Hepatic stellate cell (primary cell): Measurements from ENCODE around the gene C4B.
A peak's percentile ranks its signal among the peaks of the same experiment; 100 is the strongest.
"Not testable (repeated sequence)": the region's sequence is repeated elsewhere in the genome, so short reads cannot be mapped to it uniquely, and the experiment has no call there.

Experiments used
- DNase-seq: peaks from one replicate; pipeline ENCODE4 v3.0.0; 2011; ENCODE audit warnings: low spot score

The C4B gene

DNA sequence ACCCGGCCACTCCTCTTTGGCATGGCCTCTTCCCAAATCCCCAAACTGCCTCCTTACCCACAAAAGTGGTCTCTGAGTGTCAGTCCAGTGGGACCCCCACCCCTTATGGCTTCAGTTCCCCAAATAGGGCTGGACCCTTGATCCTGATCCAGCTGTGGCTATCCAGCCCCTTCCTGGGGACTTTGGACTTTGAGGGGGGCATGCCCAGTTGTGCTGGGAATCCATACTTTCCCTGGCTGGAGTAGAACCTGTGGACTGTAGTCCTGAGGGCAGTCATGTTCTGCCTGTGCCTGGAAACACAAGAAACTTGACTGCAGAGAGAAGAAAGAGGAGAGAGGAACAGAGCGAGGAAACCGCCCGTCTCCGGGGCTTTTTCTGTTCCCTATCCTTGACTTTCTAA lies 22.5 kb downstream of the C4B start:
- DNase-seq, result not testable (repeated sequence)

DNA sequence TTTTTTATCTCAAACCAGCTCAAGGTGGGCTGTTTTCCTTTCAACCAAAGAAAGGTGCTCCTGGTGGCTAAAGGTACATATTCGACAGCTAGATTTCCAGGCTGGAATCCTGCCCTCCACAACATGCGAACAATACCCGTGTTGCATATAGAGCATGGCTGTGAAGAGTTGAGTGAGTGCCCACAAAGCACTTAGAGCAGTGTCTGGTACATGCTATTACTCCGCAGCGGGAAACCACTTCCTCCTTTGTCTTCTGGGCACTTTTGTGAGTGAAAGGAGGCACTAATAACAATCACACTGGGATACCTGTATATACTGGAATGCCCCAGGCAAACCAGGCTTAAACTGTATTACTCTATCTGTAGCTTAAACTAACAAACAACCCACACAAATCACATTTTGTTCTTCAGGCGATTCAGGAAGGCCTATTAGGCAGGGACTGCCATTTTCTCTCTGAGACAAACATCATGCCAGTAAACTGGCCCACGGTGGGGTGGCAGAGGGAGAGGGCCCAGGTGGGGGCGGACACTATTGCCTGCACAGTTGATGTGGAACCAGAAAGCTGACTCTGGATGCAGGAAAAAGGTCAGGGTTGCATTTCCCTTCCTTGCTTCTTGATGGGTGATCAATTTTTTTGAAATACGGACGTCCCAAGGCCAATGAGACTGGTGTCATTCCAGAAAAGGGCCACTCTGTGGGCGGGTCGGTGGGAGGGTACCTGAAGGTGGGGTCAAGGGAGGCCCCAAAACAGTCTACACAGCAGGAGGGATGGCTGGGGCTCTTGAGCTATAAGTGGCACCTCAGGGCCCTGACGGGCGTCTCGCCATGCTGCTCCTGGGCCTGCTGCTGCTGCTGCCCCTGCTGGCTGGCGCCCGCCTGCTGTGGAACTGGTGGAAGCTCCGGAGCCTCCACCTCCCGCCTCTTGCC lies 23.3 kb downstream of the C4B start, which contains the start of gene CYP21A2:
TSS of gene CYP21A2 (plus strand) at position 818 of the 927 bp plus-strand sequence. CDS start at position 826, 8 bp downstream.
- not testable (repeated sequence) for DNase-seq

GRCh38 chr6:32038878-32039277 lies 24.3 kb downstream of the C4B start:
- DNase-seq, result not testable (repeated sequence)

DNA sequence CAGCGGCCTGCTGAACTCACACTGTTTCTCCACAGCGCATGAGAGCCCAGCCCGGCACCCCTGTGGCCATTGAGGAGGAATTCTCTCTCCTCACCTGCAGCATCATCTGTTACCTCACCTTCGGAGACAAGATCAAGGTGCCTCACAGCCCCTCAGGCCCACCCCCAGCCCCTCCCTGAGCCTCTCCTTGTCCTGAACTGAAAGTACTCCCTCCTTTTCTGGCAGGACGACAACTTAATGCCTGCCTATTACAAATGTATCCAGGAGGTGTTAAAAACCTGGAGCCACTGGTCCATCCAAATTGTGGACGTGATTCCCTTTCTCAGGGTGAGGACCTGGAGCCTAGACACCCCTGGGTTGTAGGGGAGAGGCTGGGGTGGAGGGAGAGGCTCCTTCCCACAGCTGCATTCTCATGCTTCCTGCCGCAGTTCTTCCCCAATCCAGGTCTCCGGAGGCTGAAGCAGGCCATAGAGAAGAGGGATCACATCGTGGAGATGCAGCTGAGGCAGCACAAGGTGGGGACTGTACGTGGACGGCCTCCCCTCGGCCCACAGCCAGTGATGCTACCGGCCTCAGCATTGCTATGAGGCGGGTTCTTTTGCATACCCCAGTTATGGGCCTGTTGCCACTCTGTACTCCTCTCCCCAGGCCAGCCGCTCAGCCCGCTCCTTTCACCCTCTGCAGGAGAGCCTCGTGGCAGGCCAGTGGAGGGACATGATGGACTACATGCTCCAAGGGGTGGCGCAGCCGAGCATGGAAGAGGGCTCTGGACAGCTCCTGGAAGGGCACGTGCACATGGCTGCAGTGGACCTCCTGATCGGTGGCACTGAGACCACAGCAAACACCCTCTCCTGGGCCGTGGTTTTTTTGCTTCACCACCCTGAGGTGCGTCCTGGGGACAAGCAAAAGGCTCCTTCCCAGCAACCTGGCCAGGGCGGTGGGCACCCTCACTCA lies 25.0 kb downstream of the C4B start:
- DNase-seq, result not testable (repeated sequence)

DNA sequence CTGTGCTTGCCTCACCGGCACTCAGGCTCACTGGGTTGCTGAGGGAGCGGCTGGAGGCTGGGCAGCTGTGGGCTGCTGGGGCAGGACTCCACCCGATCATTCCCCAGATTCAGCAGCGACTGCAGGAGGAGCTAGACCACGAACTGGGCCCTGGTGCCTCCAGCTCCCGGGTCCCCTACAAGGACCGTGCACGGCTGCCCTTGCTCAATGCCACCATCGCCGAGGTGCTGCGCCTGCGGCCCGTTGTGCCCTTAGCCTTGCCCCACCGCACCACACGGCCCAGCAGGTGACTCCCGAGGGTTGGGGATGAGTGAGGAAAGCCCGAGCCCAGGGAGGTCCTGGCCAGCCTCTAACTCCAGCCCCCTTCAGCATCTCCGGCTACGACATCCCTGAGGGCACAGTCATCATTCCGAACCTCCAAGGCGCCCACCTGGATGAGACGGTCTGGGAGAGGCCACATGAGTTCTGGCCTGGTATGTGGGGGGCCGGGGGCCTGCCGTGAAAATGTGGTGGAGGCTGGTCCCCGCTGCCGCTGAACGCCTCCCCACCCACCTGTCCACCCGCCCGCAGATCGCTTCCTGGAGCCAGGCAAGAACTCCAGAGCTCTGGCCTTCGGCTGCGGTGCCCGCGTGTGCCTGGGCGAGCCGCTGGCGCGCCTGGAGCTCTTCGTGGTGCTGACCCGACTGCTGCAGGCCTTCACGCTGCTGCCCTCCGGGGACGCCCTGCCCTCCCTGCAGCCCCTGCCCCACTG lies 25.9 kb downstream of the C4B start:
- not testable (repeated sequence) for DNase-seq

DNA sequence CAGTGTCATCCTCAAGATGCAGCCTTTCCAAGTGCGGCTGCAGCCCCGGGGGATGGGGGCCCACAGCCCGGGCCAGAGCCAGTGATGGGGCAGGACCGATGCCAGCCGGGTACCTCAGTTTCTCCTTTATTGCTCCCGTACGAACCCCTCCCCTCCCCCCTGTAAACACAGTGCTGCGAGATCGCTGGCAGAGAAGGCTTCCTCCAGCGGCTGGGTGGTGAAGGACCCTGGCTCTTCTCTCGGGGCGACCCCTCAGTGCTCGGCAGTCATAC lies 26.4 kb downstream of the C4B start:
- not testable (repeated sequence) for DNase-seq

GRCh38 chr6:32041385-32041784 lies 26.8 kb downstream of the C4B start:
- not testable (repeated sequence) for DNase-seq

- not testable (repeated sequence) for DNase-seq
Observed at GRCh38 chr6:32042276-32042675, 27.7 kb downstream of the C4B start.

- DNase-seq, result not testable (repeated sequence)
Observed at GRCh38 chr6:32043589-32044380, 29.2 kb downstream of the C4B start.

GRCh38 chr6:32044916-32045315 lies 30.3 kb downstream of the C4B start:
- not testable (repeated sequence) for DNase-seq

GRCh38 chr6:32045811-32046449 lies 31.3 kb downstream of the C4B start:
- no peak for DNase-seq

GRCh38 chr6:32046450-32047083 lies 32.0 kb downstream of the C4B start:
- peak; percentile 75 for DNase-seq

- peak; percentile 70 for DNase-seq
Observed at GRCh38 chr6:32047084-32047478, 32.5 kb downstream of the C4B start.

DNA sequence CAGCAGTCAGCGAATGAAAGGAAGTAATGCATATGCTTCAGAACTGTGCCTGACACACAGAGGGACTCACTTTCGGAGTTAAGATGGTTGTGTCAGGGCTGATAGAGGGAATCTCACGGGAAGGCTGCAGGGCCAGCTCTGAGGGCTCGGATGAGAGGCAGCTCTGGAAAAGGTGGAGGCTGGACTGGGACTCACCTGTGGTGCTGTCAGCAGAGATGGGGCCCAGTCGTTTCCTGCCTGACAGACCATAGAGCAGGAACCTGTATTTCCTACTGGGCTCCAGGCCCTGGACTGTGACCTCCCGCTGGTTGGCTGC lies 32.9 kb downstream of the C4B start:
- DNase-seq, result no peak

DNA sequence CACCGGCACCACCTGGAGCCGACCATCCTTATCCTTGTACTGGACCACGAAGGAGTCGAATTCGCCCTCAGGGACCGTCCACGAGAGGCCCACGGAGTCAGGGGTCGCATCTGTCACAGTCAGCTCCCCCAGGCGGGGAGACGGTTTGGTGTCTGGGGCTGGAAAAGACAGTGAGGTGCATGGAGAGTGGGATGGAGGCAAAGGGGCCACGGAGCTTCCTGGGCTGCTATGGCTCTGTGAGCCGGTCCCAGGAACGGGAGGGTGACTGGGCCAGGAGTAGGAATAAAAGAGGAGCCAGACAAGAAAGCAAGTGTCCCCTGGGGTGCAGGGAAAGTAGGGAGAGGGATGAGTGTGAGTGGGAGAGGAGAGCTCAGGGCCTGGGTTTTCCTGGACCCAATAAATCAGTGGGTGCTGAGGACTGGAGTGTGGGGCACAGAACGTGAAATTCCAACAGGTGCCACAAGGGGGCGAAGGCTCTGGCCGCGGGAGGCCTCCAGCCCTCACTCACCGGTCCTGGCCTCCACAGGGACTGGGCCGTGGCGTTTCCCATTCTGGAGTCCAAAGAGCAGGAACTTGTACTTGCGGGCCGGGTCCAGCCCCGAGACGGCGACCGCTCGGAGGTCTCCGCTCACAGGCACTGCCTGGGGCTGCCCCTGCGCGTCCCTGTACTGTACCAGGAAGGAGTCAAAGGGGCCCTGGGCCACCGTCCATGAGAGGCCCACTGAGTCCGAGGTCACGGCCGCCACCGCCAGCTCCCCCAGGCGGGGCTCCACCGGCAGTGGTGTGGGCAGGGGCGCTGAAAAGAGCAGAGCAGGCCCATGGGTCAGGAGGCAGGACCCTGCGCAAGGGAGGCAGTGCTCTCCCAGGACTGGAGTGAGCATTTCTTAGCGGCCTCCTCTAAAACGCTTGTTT lies 33.5 kb downstream of the C4B start:
- DNase-seq, result peak; percentile 74

- DNase-seq, result not testable (repeated sequence)
Observed at GRCh38 chr6:32049149-32049548, 34.6 kb downstream of the C4B start.

- DNase-seq, result not testable (repeated sequence)
Observed at GRCh38 chr6:32049736-32050135, 35.1 kb downstream of the C4B start.

GRCh38 chr6:32050562-32050961 lies 36.0 kb downstream of the C4B start:
- no peak for DNase-seq

DNA sequence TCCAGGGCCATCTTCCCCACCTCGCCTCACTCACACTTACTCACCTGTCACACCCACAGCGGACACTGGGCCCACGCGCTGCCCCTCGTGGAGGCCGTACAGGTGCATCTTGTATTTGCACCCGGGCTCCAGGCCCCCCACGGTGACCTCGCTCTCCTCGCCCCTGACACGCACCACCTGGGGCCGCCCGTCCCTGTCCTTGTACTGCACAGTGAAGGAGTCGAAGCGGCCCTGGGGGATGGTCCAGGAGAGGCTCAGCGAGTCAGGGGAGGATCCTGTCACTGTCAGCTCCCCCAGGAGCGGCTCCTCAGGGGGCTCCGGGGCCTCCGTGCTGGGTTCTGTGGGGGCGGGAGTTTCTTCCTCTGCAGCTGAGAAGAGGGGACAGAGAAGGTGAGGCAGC lies 38.0 kb downstream of the C4B start:
- DNase-seq, result not testable (repeated sequence)
